GM19463 (cell line): ENCODE results near the gene RLBP1.
A peak's percentile ranks its signal among the peaks of the same experiment; 100 is the strongest.
"Not testable (repeated sequence)": the region's sequence is repeated elsewhere in the genome, so short reads cannot be mapped to it uniquely, and the experiment has no call there.

Experiments
- ATAC-seq: cut with Tn5 transposase; IDR thresholded peaks from one replicate; pipeline ENCODE4 v1.9.1; 2021; ENCODE audit warnings: mild to moderate bottlenecking, moderate library complexity; ENCODE audit not compliant: unreplicated experiment

The RLBP1 gene

DNA sequence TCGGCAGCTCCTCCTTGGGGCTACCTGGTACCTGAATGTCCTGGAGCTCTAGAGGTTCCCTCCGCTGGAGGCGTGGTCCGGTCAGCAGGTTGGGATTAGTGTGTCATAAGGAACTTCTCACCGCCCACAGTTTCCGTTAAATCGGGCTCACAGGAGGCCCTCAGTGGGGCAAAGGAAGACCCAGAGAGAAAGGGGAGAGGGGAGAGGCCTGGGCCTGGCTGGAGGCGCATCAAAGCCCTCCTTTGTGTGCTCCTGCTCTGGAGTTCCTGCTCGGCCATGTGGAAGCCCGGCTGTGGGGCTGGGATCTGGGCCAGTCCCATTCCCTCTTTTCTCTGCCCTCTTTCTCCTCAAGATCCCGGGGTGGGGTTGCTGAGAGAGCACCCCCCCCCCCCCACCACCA lies at the start of gene RLBP1:
Gene RLBP1, minus strand, starts transcription at position 37 of the 400 bp plus-strand sequence. CDS start 2,604 bp downstream, outside the sequence.
- no peak for ATAC-seq

DNA sequence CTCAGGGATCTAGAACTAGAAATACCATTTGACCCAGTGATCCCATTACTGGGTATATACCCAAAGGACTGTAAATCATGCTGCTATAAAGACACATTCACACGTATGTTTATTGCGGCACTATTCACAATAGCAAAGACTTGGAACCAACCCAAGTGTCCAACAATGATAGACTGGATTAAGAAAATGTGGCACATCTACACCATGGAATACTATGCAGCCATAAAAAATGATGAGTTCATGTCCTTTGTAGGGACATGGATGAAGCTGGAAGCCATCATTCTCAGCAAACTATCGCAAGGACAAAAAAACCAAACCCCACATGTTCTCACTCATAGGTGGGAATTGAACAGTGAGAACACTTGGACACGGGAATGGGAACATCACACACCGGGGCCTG lies 28.8 kb upstream of the RLBP1 start:
- ATAC-seq, result not testable (repeated sequence)

GRCh38 chr15:89248584-89248983 lies 27.2 kb upstream of the RLBP1 start:
- no peak for ATAC-seq

GRCh38 chr15:89247446-89247845 lies 26.1 kb upstream of the RLBP1 start:
- no peak for ATAC-seq

- no peak for ATAC-seq
These were observed 23.2 kb upstream of the RLBP1 start for GRCh38 chr15:89244574-89244903.

DNA sequence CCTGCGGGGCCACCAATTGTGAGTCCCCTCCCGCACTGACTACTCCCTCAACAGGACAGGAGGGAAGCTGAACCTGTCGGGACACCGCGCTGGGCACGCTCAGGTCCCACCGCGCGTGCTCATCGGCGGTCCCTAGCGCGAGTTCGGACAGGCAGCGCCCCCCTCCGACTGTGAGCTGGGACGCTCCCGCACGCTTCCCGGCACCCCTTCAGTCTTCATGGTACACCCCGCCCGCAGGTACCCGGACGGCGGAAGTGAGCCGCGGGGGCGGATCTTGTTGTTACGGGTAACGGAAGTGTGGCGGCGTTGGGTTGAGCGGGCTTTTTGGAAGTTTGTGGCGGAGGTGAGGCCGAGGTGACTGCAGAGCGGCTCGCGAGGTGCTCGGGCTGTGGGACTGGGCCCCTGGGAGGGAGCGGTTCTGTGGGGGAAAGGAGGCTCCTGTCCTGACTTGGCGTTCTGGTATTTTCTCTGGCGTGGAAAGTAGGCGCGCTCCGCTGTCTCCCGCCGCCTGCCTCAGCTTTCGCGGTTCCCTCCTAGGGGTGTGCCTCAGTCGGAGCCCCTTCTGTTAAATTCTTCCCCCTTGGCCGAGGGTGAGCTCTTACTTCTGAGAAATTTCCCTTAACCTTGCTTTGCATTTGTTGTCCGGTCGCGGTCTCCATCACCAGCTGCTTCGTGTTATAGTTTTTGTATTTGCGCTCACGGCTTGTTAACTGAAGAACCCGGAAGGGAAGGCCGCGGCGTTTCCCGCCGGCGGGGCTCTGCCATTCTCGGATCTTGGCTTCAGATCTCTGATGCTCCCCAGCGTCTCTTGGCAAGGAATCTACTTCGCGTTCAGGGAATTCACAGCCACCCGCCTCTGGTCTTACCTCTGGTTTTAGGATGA lies 22.6 kb upstream of the RLBP1 start, which contains the start of gene FANCI:
Gene FANCI, plus strand, starts transcription at position 289 of the 883 bp plus-strand sequence. CDS start 3,669 bp downstream, outside the sequence.
- peak; percentile 92 for ATAC-seq

DNA sequence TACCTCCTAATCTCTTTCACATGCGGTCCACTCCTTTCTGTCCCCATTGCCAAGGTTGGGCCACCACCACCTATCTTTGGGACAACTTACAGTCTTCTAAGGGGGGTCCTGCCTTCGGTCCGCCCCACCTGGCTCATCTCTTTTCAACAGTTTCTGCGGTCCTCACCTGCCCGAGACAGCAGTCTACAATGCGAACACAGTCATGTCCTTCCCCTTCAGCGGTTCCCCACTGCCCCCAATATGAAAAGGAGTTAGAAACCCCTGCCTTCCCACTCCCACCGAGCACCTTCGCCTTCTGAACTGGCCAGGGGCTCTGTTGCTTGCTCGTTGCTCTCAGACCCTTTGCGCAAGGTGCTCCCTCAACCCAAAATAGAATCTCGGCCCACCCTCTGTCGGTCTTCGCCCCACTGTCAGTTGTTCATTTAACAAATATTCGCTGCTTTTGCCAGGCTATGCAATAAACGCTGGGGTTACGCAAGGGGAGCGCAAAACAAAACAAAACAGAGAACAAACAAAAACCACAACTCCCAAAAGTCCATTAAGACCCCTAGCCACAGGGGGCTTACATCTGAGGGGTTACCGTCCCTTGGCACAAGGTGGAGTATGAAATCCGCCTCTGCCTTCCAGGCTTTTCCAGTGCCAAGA lies 21.8 kb upstream of the RLBP1 start:
- no peak for ATAC-seq

GRCh38 chr15:89239883-89240810 lies 18.8 kb upstream of the RLBP1 start:
- not testable (repeated sequence) for ATAC-seq

- ATAC-seq, result no peak
These were observed 10.5 kb upstream of the RLBP1 start for GRCh38 chr15:89231832-89232231.

- ATAC-seq, result no peak
These were observed 8.9 kb upstream of the RLBP1 start for GRCh38 chr15:89230277-89230676.

DNA sequence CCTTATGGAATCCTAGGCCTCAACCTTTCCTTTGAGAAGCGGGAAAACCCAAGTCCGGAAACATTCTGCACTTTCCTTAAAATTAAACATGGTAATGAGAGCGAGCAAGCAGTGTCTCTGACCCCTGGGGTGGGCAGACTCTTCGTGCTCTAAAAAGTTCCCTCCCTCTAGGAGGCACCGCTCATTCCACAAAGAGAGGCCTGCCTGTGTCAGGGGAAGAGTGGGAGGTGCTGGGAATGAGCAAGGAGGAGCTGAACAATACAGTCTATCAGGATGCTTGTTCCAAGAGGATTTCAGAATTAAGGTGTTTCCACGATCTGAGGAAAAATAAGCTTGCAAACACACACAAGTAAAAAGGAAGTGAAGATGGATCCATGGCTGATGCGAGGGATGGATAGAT lies 6.0 kb upstream of the RLBP1 start:
- no peak for ATAC-seq

DNA sequence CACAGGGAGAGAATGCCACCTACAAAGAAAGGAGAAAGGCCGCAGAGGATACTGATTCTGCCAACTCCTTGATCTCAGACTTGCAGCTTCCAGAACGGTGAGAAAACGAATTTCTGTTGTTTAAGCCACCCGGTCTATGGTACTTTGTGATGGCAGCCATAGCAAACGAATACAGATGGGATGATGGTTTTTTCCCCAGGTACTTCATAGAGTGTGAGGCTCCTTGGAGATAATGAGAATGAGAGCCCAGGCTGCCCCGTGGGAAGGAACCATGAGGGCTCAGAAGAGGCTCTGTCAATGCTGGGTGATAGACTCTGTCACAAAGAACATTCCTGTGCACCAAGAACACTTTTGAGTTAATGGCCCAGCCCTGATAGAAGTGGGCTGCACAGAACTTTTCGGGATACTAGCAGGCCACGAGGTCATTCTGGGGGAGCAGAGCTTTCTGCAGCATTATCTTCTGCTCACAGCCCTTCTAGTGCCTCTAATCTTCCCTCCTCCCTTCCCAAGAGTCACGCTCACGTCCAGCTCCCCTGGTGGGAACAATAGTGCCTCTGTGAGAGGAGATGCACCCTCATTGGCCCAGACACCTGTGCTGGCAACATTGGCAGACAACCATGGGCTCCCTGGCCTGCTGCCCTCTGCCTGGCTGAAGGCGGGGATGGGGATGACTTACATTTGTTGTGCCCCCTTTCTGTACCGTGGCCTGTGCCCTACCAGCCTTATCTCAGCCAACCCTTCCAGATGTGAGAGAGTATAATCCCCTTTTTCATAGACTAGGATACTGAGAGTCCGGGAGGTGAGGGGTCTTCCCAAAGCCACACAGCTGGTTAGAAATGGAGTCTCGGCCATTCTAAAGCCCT lies 5.2 kb upstream of the RLBP1 start:
- no peak for ATAC-seq

- ATAC-seq, result no peak
These were observed 4.2 kb upstream of the RLBP1 start for GRCh38 chr15:89225588-89225987.

- no peak for ATAC-seq
These were observed 2.8 kb downstream of the RLBP1 start for GRCh38 chr15:89218531-89218930.

GRCh38 chr15:89217686-89218376 lies 3.5 kb downstream of the RLBP1 start:
- ATAC-seq, result no peak

DNA sequence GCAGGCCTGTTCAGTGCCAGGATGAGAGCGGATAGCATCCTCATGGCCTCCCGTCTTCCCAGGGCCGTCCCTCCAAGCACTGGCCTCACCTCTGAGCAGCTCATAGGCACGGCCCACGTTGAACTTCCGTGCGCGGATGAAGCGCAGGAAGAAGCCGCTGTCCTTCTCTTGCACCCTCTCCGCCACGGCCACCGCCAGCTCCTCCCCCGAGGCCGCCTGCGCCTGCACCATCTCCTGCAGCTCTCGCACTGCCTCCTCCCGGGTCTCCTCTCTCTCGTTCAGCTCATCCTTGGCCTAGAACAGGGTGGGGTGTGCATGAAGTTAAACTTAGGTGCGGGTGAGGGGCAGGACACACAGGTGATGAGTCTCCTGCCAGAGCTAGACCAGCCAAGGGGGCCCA lies 4.3 kb downstream of the RLBP1 start:
- no peak for ATAC-seq

GRCh38 chr15:89215627-89216026 lies 5.8 kb downstream of the RLBP1 start:
- no peak for ATAC-seq

GRCh38 chr15:89211678-89212170 lies 9.7 kb downstream of the RLBP1 start:
- ATAC-seq, result no peak

DNA sequence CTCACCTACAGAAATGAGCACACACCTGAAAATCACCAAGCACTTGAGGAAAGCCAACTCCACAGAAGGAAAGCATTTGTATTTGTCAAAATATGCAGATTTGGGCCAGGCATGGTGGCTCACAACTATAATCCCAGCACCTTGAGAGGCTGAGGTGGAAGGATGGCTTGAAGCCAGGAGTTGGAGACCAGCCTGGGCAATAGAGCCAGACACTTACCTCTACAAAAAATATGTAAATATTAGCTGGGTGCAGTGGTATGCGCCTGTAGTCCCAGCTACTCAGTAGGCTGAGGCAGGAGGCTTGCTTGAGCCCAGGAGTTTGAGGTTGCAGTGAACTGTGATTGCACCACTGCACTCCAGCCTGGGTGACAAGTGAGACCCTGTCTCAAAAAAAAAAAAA lies 12.3 kb downstream of the RLBP1 start:
- ATAC-seq, result no peak
